OCI-LY7 (cell line): ENCODE measurements around the gene DBR1.

Experiments used
- CTCF ChIP-seq: fragments of 200-600 bp; sonication (generic); conservative IDR thresholded peaks from 2 replicates; pipeline ENCODE4 v1.5.1; 2014; ENCODE audit warnings: mild to moderate bottlenecking, antibody characterized with exemption, low read length, moderate library complexity, mixed read lengths
- EZH2phosphoT487 ChIP-seq: fragments of 200-600 bp; sonication (generic); IDR thresholded peaks from 2 replicates; pipeline ENCODE4 v1.6.1; 2018; ENCODE audit warnings: low read depth, borderline replicate concordance, mild to moderate bottlenecking, mixed run types, antibody characterized with exemption, low read length, moderate library complexity, mixed read lengths

DNA sequence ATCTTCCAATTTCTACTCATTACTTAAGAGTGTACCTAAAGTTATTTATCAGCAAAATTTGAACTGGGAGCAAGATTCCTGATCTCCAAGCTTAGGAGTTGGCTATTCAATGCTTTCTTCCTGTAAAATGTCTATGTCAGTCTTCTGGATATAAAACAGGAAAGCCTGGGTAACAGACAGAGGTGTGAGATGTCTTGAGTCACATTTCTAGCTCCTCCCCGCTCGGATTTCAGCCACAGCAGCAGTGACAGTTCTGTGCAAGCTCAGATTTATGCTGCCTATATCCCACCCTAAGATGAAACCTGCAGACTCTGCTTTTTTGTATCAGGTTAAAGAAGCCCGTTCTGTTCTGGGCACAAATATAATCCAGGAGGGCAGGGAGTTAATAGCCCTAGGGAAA lies 10.3 kb upstream of the DBR1 start:
- TF ChIP-seq CTCF (no peak), EZH2phosphoT487 (no peak)
